ENCODE results near the gene TSGA10IP.

The TSGA10IP gene

DNA sequence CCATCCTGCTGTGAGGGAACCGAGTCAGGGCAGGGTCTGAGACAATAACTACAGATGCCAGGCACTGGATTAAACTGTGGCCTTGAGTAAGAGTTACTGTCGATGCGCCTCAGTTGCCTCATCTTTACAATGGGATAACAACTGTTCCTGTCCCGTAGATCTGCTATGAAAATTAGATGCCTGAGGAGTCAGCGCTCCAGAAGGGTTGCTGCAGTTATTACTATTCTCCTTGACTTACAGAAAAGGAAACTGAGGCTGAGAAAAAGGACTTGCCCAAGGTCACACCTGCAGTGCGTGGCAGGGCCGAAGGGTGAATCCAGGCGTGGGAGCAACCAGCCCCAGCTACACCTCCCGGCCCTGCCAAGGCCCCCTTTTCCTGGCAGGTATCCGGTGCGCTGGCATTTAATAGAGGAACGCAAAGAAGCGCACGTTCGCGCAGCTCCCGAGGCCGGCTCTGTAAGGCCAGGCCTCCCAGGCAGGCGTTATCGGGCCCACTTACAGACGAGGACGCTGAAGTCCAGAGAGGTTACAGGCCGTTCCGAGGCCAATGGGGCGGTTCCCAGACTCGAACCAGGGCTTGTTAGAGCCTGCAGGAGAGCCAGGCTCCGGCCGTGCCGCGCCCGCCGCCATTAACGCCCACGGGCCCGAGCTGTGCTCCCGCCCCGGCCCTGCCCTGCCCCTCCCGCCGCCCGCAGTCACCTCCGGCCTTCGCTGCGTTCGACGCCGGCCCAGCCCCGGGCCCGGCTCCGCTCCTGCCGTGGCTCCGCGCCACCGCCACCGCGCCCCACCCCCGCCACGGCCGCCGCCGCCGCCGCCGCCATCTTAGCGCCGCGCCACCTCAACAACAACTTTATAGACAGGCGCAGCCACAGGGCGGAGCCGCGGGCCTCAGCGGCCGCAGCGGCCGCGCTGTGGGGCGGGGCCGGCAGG is 26.8 kb upstream of the TSGA10IP start, which contains the start of gene C11orf68:
Gene C11orf68 (minus strand): TSS at position 852 of the 930 bp plus-strand sequence. CDS start 31 bp downstream, at position 821.
- DNase-seq, result no peak

GRCh38 chr11:65919141-65919572 is 26.1 kb upstream of the TSGA10IP start, which contains the start of gene DRAP1:
Gene DRAP1 (plus strand): TSS chr11:65919426. CDS start chr11:65919502, 76 bp downstream.
- peak; percentile 94 to 97 for DNase-seq

- peak in 1 of 2 donors; percentile 25 for DNase-seq
Observed at GRCh38 chr11:65919573-65920371, 25.5 kb upstream of the TSGA10IP start.

- DNase-seq, result no peak
Observed at GRCh38 chr11:65920372-65920802, 24.9 kb upstream of the TSGA10IP start.

- no peak for DNase-seq
Observed at GRCh38 chr11:65921033-65921555, 24.2 kb upstream of the TSGA10IP start.

DNA sequence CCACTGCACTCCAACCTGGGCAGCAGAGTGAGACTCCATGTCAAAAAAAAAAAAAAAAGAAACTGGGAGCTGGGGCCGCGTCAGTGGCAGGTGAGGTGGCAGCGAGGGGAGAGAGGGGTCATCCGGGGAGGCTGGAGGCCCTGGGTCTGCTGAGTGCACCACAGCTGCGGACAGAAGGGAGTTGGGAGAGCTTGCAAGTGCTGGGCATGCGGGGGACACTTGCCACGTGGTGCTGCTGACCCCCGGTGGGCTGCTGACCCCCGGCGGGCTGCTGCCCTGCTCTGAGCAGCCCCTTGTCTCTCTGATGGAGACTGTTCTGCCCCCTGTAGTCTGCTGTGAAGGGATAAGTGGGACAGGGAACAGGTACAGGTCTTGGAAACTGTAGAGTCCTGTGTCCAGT is 23.4 kb upstream of the TSGA10IP start:
- no peak for DNase-seq

DNA sequence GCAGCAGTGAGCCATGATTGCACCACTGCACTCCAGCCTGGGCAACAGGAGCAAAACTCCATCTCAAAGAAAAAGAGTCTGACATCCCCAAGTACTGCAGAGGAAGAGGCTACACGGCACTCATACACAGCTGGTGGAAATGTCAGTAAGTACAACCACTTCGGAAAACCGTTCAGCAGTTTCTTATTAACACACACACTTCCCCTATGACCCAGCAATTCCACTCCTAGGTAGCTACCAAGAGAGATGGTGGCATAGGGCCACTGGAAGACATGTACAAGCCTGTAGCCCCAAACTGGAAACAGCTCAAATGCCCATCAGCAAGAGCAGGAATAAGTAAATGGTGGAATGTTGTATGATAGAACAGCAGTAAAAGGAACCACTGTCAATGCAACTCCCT is 22.7 kb upstream of the TSGA10IP start:
- DNase-seq, result no peak

DNA sequence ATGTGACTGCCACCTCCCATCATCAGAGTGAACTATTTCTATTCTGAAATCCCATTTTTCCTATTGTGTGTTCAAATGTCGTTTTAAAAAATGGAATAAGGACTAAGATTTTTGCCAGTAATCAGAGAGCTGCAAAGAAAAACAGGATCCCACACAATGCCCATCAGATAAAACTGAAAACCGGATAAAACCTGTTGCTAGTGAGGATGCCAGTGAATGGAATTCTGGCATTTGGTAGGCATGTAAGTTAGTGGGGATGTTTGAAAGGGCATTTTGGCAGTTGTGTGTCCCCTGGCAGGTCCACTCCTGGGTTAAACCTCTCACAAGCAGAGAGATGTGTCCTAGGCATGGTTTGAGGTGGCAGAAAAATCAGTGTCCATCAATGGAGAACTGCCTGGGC is 19.9 kb upstream of the TSGA10IP start:
- no peak for DNase-seq

DNA sequence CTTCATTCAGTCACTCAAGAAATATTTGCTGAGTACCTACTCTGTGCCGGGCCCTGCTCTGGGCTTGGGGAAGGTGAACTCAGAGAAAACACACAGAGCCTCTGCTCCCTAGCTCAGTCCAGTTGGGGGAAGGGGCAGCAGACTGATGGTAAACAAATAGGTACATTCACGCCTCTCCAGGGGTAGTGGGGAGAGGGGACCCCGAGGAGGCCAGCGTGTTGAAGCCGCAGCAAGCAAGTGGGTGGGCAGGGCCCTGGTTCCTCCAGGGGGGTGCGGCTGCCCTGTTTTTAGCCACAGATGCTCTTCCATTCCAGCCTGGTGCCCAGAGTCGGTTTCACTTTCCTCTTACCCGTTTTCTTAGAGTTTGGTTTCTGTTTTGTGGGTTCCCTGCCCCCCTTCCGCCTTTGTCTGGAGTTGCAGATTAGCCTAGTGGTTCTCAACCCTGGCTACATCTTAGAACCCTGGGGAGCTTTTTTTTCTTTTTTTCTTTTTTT is 17.3 kb upstream of the TSGA10IP start:
- peak; percentile 24 to 98 for DNase-seq

DNA sequence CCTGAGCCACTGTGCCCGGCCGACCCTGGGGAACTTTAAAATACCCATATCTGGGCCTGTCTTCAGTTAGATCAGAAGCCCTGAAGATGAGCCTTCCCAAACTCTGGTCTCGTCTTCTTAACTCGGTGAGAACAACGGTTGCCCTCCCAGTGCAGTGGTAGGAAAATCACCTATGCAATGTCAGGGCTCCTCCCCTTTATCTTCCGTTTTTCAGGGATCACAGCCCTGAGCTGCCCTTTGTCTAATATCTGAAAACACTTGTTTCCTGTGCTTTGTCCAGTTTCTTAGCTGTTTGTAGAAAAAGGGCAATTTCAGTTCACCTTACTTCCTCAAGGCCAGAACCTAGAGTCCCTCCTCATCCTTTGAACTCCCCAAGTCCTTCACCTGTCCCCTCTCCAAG is 16.6 kb upstream of the TSGA10IP start:
- no peak for DNase-seq

GRCh38 chr11:65931773-65932557 is 13.3 kb upstream of the TSGA10IP start:
- no peak for DNase-seq

- no peak for DNase-seq
Observed at GRCh38 chr11:65932558-65932919, 12.7 kb upstream of the TSGA10IP start.

GRCh38 chr11:65934014-65934413 is 11.3 kb upstream of the TSGA10IP start:
- no peak for DNase-seq

GRCh38 chr11:65937766-65938165 is 7.5 kb upstream of the TSGA10IP start:
- no peak for DNase-seq

DNA sequence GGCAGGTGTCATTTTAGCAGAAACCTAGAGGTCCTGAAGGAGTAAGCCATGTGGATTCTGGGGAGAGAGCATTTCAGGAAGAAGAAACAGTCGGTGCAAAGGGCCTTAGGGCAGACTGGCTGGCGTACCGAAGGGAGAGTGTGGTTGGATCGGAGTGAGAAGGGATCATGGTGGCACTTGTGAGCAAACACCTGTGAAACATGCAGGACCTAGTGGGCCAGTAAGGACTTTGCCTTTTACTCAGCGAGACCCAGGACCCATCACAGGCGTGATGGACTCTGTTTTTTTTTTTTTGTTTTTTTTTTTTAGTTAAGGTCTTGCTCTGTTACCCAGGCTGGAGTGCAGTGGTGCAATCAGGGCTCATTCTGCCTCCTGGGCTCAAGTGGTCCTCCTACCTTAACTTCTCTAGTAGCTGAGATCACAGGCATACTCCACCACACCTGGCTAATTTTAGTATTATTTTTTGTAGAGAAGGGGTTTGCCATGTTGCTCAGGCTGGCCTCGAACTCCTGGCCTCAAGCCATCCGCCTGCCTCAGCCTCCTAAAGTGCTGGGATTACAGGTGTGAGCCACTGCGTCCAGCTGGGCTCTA is 3.5 kb upstream of the TSGA10IP start:
- no peak for DNase-seq

- no peak for DNase-seq
Observed at GRCh38 chr11:65942531-65942930, 2.7 kb upstream of the TSGA10IP start.

DNA sequence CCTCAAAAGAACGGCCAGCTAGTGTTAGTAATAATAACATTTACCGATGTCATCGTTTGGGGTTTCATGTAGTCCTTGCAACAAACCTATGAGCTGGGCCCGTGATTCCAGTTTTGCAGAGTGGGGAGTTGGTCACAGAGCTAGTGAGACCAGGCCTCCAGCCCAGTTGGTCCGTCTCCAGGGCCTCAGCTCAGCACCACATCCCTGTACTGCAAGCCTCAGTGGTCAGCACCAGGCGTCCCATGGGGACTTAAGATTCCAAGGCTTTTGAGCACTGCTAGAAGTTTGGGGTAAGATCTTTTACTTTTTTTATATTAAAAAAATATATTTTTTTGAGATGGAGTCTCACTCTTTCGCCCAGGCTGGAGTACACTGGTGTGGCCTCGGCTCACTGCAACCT is 1.1 kb upstream of the TSGA10IP start:
- no peak for DNase-seq

- no peak for DNase-seq
Observed at GRCh38 chr11:65944767-65945166, 513 bp upstream of the TSGA10IP start.

GRCh38 chr11:65945941-65946558 is 770 bp downstream of the TSGA10IP start:
- no peak for DNase-seq

DNA sequence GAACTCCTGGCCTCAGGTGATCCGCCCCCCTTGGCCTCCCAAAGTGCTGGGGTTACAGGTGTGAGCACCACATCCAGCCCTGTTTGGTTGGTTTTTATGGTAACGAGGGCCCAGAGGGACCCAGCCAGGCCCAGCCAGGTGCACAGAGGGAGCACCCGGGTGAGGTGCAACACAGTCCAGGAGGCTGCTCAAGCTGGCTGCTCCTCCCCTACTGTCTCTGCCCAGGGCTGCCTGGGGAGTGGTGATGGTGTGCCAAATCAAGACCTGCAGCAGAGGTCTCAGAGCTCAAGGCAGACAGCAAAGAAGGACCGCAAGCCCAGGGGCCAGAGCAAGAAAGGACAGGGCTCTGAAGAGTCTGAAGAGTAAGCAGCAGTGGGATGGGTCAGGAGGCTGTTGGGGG is 1.4 kb downstream of the TSGA10IP start:
- no peak for DNase-seq

- no peak for DNase-seq
Observed at GRCh38 chr11:65947133-65947532, 1.9 kb downstream of the TSGA10IP start.
